Small intestine (tissue), 7 donors: Measurements from ENCODE around the gene GALNT10. TPM values are rescaled to one million over a fixed set of nuclear protein-coding genes. Genes with fewer than 3 reads are reported as not detected.

Experiments used
- DNase-seq, 2 donors: peaks; one replicate each; pipeline versions ENCODE4 v3.0.0 to v3.0.0-alpha.2; 2013
- FAIRE-seq: peaks from 2 replicates; lab custom pipeline; 2012; peaks lifted over from hg19 to GRCh38; lab: Jason Lieb, UNC
- H3K27ac ChIP-seq, 3 donors: one replicate each; pipeline ENCODE4 v1.5.1; 2013; ENCODE audit warnings: low read length in 2 of 3, mild to moderate bottlenecking in 2 of 3, control low read depth in 1 of 3, inconsistent platforms in 1 of 3, low read depth in 1 of 3, moderate library complexity in 1 of 3
- H3K27me3 ChIP-seq, 3 donors: one replicate each; pipeline ENCODE4 v1.6.1; 2013; ENCODE audit warnings: low read length in 3 of 3, inconsistent platforms in 1 of 3; ENCODE audit not compliant: control insufficient read depth in 3 of 3, insufficient read depth in 3 of 3
- H3K36me3 ChIP-seq, 3 donors: one replicate each; pipeline ENCODE4 v1.6.1; 2013; ENCODE audit warnings: low read length in 3 of 3, inconsistent platforms in 1 of 3, low read depth in 1 of 3, mild to moderate bottlenecking in 1 of 3, moderate library complexity in 1 of 3; ENCODE audit not compliant: control insufficient read depth in 3 of 3, insufficient read depth in 2 of 3
- H3K4me1 ChIP-seq, 3 donors: one replicate each; pipeline ENCODE4 v1.6.1; 2013; ENCODE audit warnings: low read length in 2 of 3, inconsistent platforms in 1 of 3, low read depth in 1 of 3, mild to moderate bottlenecking in 1 of 3, moderate library complexity in 1 of 3; ENCODE audit not compliant: control insufficient read depth in 3 of 3, insufficient read depth in 2 of 3
- H3K4me3 ChIP-seq, 3 donors: one replicate each; pipeline ENCODE4 v1.5.1; 2013; ENCODE audit warnings: low read length in 3 of 3, control low read depth in 1 of 3, inconsistent platforms in 1 of 3, low read depth in 1 of 3, mild to moderate bottlenecking in 1 of 3, moderate library complexity in 1 of 3
- H3K9me3 ChIP-seq, 2 donors: one replicate each; pipeline ENCODE4 v1.6.1; 2013; ENCODE audit warnings: low read depth in 1 of 2, low read length in 1 of 2; ENCODE audit not compliant: control insufficient read depth in 2 of 2, insufficient read depth in 1 of 2
- WGBS, 3 donors: extraction: QIAGEN DNeasy Blood & Tissue Kit; methylation state at CpG; one replicate each; pipeline ENCODE4 v1.1.7; 2013; 5-methylcytosine and 5-hydroxymethylcytosine counted together
- polyA plus RNA-seq, 4 donors: library from polyadenylated mRNA; stranded (reverse) in 3 of 4; unstranded in 1 of 4; fragments of 200-250 nt in 3 of 4; fragments of 120-200 nt in 1 of 4; gene quantifications; one replicate each; pipeline versions ENCODE4 v1.2.1 to v1.2.3, GENCODE V29; 2013
- donor health status: healthy with polysubstance abuse.
- donor health status: control.
- donor health status: control.
- donor health status: Bipolar disorder and iron deficiency.
- donor health status: healthy.

The GALNT10 gene
- polyA plus RNA-seq, 4 donors, result 5.4 to 18.1 (median 8.7) TPM

- Histone ChIP-seq H3K4me3 (no peak overlapping the region), H3K9me3 (peaks cover 0 to 8% of the 10 kb centered on the region in 2 donors), H3K27me3 (no peaks in the 10 kb centered on the region), H3K27ac (no peak overlapping the region), H3K4me1 (no peaks in the 10 kb centered on the region), H3K36me3 (peaks cover 0 to 2% (median 0%) of the 10 kb centered on the region in 3 donors)
- WGBS, 3 donors, result 95 to 99% (median 98%) methylated on average over 7 of the region's 7 CpGs
- DNase-seq, result no peak
- FAIRE-seq, result no peak
Measured at GRCh38 chr5:154211641-154212390, 21.3 kb downstream of the GALNT10 start.

- Histone ChIP-seq H3K4me1 (no peaks in the 10 kb centered on the region), H3K27ac (no peak overlapping the region), H3K36me3 (peaks cover 0 to 2% (median 0%) of the 10 kb centered on the region in 3 donors), H3K9me3 (peaks cover 0 to 8% of the 10 kb centered on the region in 2 donors), H3K4me3 (no peak overlapping the region), H3K27me3 (no peaks in the 10 kb centered on the region)
- no peak for FAIRE-seq
- DNase-seq, result no peak
- WGBS, 3 donors, result 93 to 99% (median 95%) methylated on average over 4 of the region's 4 CpGs
Measured at GRCh38 chr5:154213592-154213991, 23.1 kb downstream of the GALNT10 start.

- no peaks in the 10 kb centered on the region for H3K4me1 ChIP-seq
- H3K36me3 ChIP-seq, result peaks cover 0 to 10% (median 4%) of the 10 kb centered on the region in 3 donors
- WGBS, 3 donors, result 59 to 70% (median 64%) methylated on average over 5 of the region's 5 CpGs
- H3K27me3 ChIP-seq, result no peaks in the 10 kb centered on the region
- FAIRE-seq (no peak), DNase-seq (no peak)
- H3K27ac ChIP-seq, result no peak overlapping the region
- no peaks in the 10 kb centered on the region for H3K9me3 ChIP-seq
- no peak overlapping the region for H3K4me3 ChIP-seq
Measured at GRCh38 chr5:154214371-154215106, 24.0 kb downstream of the GALNT10 start.

DNA sequence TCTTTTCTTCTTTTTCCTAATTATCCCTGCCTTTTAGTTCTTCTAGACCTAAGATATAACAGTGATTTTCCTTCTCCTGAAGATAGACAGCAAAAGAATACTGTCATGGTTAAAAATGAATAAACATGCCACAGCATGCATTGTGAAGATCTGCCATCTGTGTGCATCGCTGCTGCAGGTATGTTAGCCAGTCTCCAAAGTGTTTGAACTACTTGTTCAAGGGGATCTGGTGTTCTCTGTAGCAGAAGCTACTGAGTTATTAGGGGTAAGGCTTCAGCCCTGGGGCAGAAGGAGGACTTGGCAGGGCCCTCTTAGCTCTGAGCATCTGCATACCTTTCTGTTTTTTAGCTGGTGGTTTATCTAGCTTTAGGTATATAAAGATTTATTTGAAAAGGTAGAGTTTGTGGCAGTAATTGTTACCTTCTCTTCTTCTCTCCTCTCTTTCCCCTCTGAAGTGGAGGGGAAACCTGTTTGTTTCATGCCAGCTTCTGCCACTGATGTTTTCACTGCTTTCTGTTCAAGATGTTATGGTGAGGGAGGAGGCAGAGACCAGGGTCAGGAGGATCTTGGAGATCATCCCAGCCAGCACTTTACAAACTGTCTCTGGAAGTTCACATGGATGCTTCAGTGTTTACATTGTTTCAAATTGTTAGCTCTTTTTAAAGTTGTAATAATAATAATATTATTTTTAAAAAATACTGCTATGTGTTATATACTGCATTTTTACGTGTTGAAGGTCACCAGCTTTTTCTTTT lies 25.2 kb downstream of the GALNT10 start:
- no peaks in the 10 kb centered on the region for H3K9me3 ChIP-seq
- WGBS, 3 donors, result 81 to 94% (median 84%) methylated on average over 2 of the region's 2 CpGs
- no peaks in the 10 kb centered on the region for H3K4me1 ChIP-seq
- no peaks in the 10 kb centered on the region for H3K27me3 ChIP-seq
- no peak overlapping the region for H3K4me3 ChIP-seq
- peaks cover 0 to 10% (median 7%) of the 10 kb centered on the region in 3 donors for H3K36me3 ChIP-seq
- FAIRE-seq (no peak), DNase-seq (no peak)
- H3K27ac ChIP-seq, result no peak overlapping the region

- H3K9me3 ChIP-seq, result no peaks in the 10 kb centered on the region
- peaks cover 0 to 10% (median 7%) of the 10 kb centered on the region in 3 donors for H3K36me3 ChIP-seq
- no peaks in the 10 kb centered on the region for H3K27me3 ChIP-seq
- H3K4me3 ChIP-seq, result no peak overlapping the region
- 94 to 96% (median 95%) methylated on average over 4 of the region's 4 CpGs for WGBS, 3 donors
- no peak for DNase-seq
- H3K4me1 ChIP-seq, result no peaks in the 10 kb centered on the region
- FAIRE-seq, result no peak
- H3K27ac ChIP-seq, result no peak overlapping the region
Measured at GRCh38 chr5:154217462-154217861, 26.9 kb downstream of the GALNT10 start.

DNA sequence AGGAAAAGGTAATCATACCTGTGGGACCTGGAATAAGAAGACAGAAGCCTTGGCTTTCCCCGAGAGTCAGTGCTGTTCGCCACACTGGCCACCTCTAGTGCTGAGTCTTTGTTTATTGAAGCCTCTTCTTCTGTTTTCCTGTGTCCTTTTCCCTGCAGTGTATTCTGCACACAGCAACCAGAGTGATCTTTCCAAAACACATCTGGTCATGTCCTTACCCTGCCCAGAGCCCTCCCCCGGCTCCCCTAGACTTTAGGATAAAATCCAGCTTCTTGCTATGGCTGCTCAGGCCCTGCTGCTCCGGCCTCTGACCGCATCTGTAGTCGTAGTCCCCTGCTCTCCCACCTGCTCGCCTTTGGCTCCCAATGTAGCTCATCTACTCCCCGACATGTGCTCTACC lies 28.3 kb downstream of the GALNT10 start:
- H3K9me3 ChIP-seq, result no peaks in the 10 kb centered on the region
- FAIRE-seq, result no peak
- no peak overlapping the region for H3K27ac ChIP-seq
- no peaks in the 10 kb centered on the region for H3K27me3 ChIP-seq
- peaks cover 0 to 7% (median 7%) of the 10 kb centered on the region in 3 donors for H3K36me3 ChIP-seq
- no peak overlapping the region for H3K4me3 ChIP-seq
- no peaks in the 10 kb centered on the region for H3K4me1 ChIP-seq
- no peak for DNase-seq
- WGBS, 3 donors, result 89 to 97% (median 96%) methylated on average over 8 of the region's 8 CpGs

- DNase-seq (no peak), FAIRE-seq (no peak)
- Histone ChIP-seq H3K27ac (no peak overlapping the region), H3K27me3 (no peaks in the 10 kb centered on the region), H3K36me3 (peaks cover 0 to 7% (median 7%) of the 10 kb centered on the region in 3 donors), H3K4me3 (no peak overlapping the region), H3K9me3 (no peaks in the 10 kb centered on the region), H3K4me1 (no peaks in the 10 kb centered on the region)
Measured at GRCh38 chr5:154220625-154221024, 30.1 kb downstream of the GALNT10 start.

DNA sequence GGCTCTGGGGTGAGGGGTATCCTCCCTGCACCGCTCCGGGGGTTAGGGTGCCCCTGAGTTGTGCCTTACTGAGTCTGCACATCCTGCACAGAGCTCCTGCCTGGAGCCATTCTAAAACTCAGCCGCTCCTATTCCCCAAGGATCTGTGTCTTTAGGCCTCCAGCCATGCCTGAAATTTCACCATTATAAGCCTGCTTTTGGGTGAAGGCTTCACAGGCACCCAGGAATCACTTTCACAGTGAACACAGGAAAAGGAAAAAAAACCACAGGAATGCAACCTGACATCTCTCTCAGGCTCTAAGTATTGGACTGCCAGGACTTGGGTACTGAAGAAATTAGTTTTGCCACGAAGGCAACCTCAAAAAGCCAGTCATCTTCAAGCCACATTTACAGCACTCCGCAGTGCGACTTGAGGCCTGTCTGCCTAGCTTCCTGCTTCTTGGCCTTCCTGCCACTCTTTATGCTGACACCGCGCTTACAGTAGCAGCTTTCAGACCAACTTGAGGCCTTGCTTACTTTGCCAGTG lies 30.9 kb downstream of the GALNT10 start:
- 68 to 85% (median 71%) methylated on average over 8 of the region's 8 CpGs for WGBS, 3 donors
- peak overlapping the region in 1 of 3 donors; percentile 6 for H3K27ac ChIP-seq
- FAIRE-seq, result no peak
- H3K9me3 ChIP-seq, result no peaks in the 10 kb centered on the region
- H3K4me1 ChIP-seq, result no peaks in the 10 kb centered on the region
- H3K27me3 ChIP-seq, result no peaks in the 10 kb centered on the region
- peaks cover 0 to 7% (median 7%) of the 10 kb centered on the region in 3 donors for H3K36me3 ChIP-seq
- no peak overlapping the region for H3K4me3 ChIP-seq
- peak in 1 of 2 donors; percentile 51 for DNase-seq
